ENCODE results near the gene AKT3.
A peak's percentile ranks its signal among the peaks of the same experiment; 100 is the strongest.

AKT3 gene

GRCh38 chr1:243489681-243490546 is 360.1 kb downstream of the AKT3 start:
- DNase-seq (ENCODE audit: low spot score) = no peak
- Histone ChIP-seq H3K27ac (peak overlapping the region in 1 of 2 donors; percentile 13), H3K4me3 (no peak overlapping the region)
- TF ChIP-seq CTCF (IDR thresholded peaks at IDR 0.05) = no peak

GRCh38 chr1:243489158-243489527 is 360.9 kb downstream of the AKT3 start:
- H3K27ac ChIP-seq = no peak overlapping the region
- no peak overlapping the region for H3K4me3 ChIP-seq
- no peak for TF ChIP-seq CTCF (IDR thresholded peaks at IDR 0.05)
- no peak for DNase-seq (ENCODE audit: low spot score)

GRCh38 chr1:243488459-243489157 is 361.4 kb downstream of the AKT3 start:
- no peak for DNase-seq (ENCODE audit: low spot score)
- Histone ChIP-seq H3K4me3 (no peak overlapping the region), H3K27ac (no peak overlapping the region)
- TF ChIP-seq CTCF (IDR thresholded peaks at IDR 0.05) = no peak

- DNase-seq (ENCODE audit: low spot score) = no peak
- Histone ChIP-seq H3K27ac (no peak overlapping the region), H3K4me3 (no peak overlapping the region)
- no peak for TF ChIP-seq CTCF (IDR thresholded peaks at IDR 0.05)
These were observed 362.3 kb downstream of the AKT3 start for GRCh38 chr1:243487649-243488227.

GRCh38 chr1:243487036-243487648 is 362.9 kb downstream of the AKT3 start:
- H3K27ac ChIP-seq = no peak overlapping the region
- no peak overlapping the region for H3K4me3 ChIP-seq
- no peak for TF ChIP-seq CTCF (IDR thresholded peaks at IDR 0.05)
- no peak for DNase-seq (ENCODE audit: low spot score)

GRCh38 chr1:243483952-243484351 is 366.1 kb downstream of the AKT3 start:
- H3K27ac ChIP-seq = no peak overlapping the region
- DNase-seq (ENCODE audit: low spot score) = no peak
- no peak overlapping the region for H3K4me3 ChIP-seq
- no peak for TF ChIP-seq CTCF (IDR thresholded peaks at IDR 0.05)
